Astrocyte (in vitro differentiated cells and primary cell): Measurements from ENCODE around the gene MICU2. TPM values are rescaled to one million over a fixed set of nuclear protein-coding genes. Genes with fewer than 3 reads are reported as not detected.
A peak's percentile ranks its signal among the peaks of the same experiment; 100 is the strongest.

Experiments used
- DNase-seq: peaks from one replicate; pipeline ENCODE4 v3.0.0-alpha.2; 2010; ENCODE audit warnings: low read depth
- FAIRE-seq: peaks from 2 replicates; lab custom pipeline; 2011; peaks lifted over from hg19 to GRCh38; lab: Jason Lieb, UNC
- H2AFZ ChIP-seq: 2 replicates; pipeline ENCODE4 v1.6.0; 2012; ENCODE audit warnings: low read depth, low read length, inconsistent platforms
- H3K27ac ChIP-seq: 2 replicates; pipeline ENCODE4 v1.5.1; 2011; ENCODE audit warnings: low read depth, low read length, inconsistent platforms
- H3K27me3 ChIP-seq: 2 replicates; pipeline ENCODE4 v1.6.0; 2011; ENCODE audit warnings: low read length, inconsistent platforms; ENCODE audit not compliant: insufficient read depth
- H3K36me3 ChIP-seq: 2 replicates; pipeline ENCODE4 v1.5.1; 2011; ENCODE audit warnings: low read length, inconsistent platforms; ENCODE audit not compliant: insufficient read depth
- H3K4me1 ChIP-seq: 2 replicates; pipeline ENCODE4 v1.5.1; 2011; ENCODE audit warnings: low read length, inconsistent platforms; ENCODE audit not compliant: insufficient read depth
- H3K4me2 ChIP-seq: 2 replicates; pipeline ENCODE4 v1.6.0; 2012; ENCODE audit warnings: low read length, inconsistent platforms
- H3K4me3 ChIP-seq: 2 replicates; pipeline ENCODE4 v1.5.1; 2011; ENCODE audit warnings: low read depth, mild to moderate bottlenecking, low read length, inconsistent platforms; ENCODE audit not compliant: insufficient read depth
- H3K79me2 ChIP-seq: 2 replicates; pipeline ENCODE4 v1.6.0; 2012; ENCODE audit warnings: mild to moderate bottlenecking, low read length, inconsistent platforms; ENCODE audit not compliant: insufficient read depth
- H3K9ac ChIP-seq: 2 replicates; pipeline ENCODE4 v1.6.0; 2012; ENCODE audit warnings: mild to moderate bottlenecking, low read length, inconsistent platforms
- H3K9me3 ChIP-seq: 2 replicates; pipeline ENCODE4 v1.5.1; 2012; ENCODE audit warnings: low read depth, mild to moderate bottlenecking, low read length, inconsistent platforms; ENCODE audit not compliant: insufficient read depth
- H4K20me1 ChIP-seq: 2 replicates; pipeline ENCODE4 v1.6.0; 2012; ENCODE audit warnings: low read length, inconsistent platforms; ENCODE audit not compliant: insufficient read depth
- H3K27ac Mint-ChIP-seq: one replicate; pipeline ENCODE4 v1.8.0; 2021; ENCODE audit warnings: mild to moderate bottlenecking, mixed read lengths; ENCODE audit not compliant: unreplicated experiment
- H3K27me3 Mint-ChIP-seq: one replicate; pipeline ENCODE4 v1.8.0; 2021; ENCODE audit warnings: low read depth, mixed read lengths; ENCODE audit not compliant: unreplicated experiment
- H3K36me3 Mint-ChIP-seq: one replicate; pipeline ENCODE4 v1.8.0; 2021; ENCODE audit warnings: low read depth, mixed read lengths; ENCODE audit not compliant: unreplicated experiment
- H3K4me1 Mint-ChIP-seq: one replicate; pipeline ENCODE4 v1.8.0; 2021; ENCODE audit warnings: low read depth, mixed read lengths; ENCODE audit not compliant: unreplicated experiment
- H3K4me3 Mint-ChIP-seq: one replicate; pipeline ENCODE4 v1.8.0; 2021; ENCODE audit warnings: mild to moderate bottlenecking, moderate library complexity, mixed read lengths; ENCODE audit not compliant: unreplicated experiment
- H3K9me3 Mint-ChIP-seq: one replicate; pipeline ENCODE4 v1.8.0; 2021; ENCODE audit warnings: mild to moderate bottlenecking, mixed read lengths; ENCODE audit not compliant: unreplicated experiment
- EZH2 ChIP-seq: IDR thresholded peaks from 2 replicates; pipeline ENCODE4 v1.6.1; 2012; ENCODE audit warnings: mild to moderate bottlenecking, low read length, inconsistent platforms; ENCODE audit not compliant: insufficient read depth
- total RNA-seq: library from RNA; stranded (reverse); gene quantifications from 2 replicates; pipeline ENCODE4 v1.2.1, GENCODE V29; 2021
- TF ChIP-seq, protein P1 (sequence below): IDR thresholded peaks from 2 replicates; pipeline ENCODE4 v1.5.1; 2011; ENCODE audit warnings: low read depth, mild to moderate bottlenecking, inconsistent platforms, low read length, moderate library complexity; ENCODE audit not compliant: insufficient read depth

The MICU2 gene
- total RNA-seq, 1 donor from 2014 or later, result 31.8 TPM

GRCh38 chr13:21465710-21466160, 138.2 kb downstream of the MICU2 start:
- Mint-ChIP-seq H3K4me3 (no peak overlapping the region), H3K27me3 (no peaks in the 10 kb centered on the region), H3K9me3 (peaks cover 5% of the 10 kb centered on the region), H3K36me3 (no peaks in the 10 kb centered on the region), H3K27ac (peak overlapping the region; percentile 6), H3K4me1 (no peaks in the 10 kb centered on the region)
- Histone ChIP-seq H3K36me3 (no peaks in the 10 kb centered on the region), H3K4me3 (no peak overlapping the region), H3K4me2 (no peak overlapping the region), H3K27ac (no peak overlapping the region), H3K9ac (no peak overlapping the region), H3K9me3 (no peaks in the 10 kb centered on the region), H3K27me3 (no peaks in the 10 kb centered on the region), H3K79me2 (no peaks in the 10 kb centered on the region), H2AFZ (no peak overlapping the region), H4K20me1 (no peaks in the 10 kb centered on the region), H3K4me1 (no peaks in the 10 kb centered on the region)
- DNase-seq, result no peak
- TF ChIP-seq EZH2, result no peak
- TF ChIP-seq, protein P1, sequence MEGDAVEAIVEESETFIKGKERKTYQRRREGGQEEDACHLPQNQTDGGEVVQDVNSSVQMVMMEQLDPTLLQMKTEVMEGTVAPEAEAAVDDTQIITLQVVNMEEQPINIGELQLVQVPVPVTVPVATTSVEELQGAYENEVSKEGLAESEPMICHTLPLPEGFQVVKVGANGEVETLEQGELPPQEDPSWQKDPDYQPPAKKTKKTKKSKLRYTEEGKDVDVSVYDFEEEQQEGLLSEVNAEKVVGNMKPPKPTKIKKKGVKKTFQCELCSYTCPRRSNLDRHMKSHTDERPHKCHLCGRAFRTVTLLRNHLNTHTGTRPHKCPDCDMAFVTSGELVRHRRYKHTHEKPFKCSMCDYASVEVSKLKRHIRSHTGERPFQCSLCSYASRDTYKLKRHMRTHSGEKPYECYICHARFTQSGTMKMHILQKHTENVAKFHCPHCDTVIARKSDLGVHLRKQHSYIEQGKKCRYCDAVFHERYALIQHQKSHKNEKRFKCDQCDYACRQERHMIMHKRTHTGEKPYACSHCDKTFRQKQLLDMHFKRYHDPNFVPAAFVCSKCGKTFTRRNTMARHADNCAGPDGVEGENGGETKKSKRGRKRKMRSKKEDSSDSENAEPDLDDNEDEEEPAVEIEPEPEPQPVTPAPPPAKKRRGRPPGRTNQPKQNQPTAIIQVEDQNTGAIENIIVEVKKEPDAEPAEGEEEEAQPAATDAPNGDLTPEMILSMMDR, result no peak
- FAIRE-seq, result no peak

DNA sequence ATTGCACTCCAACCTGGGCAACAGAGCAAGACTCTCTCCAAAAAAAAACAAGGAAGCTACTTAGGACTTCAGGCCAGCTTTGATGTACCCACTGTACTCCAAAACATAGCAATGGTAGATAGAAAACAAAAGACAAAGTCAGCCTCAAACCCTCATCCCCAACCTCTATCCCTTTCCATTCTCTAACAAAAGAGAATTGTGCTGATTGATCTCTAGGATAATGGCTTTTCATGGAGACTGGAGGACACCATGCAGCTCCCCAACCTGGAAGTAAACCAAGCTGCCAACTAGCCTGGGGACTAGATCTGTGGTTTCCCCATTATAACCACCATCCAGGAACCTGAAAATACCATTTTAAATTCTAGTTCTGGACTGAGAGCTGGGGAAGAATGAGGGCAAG, 140.5 kb downstream of the MICU2 start:
- Histone ChIP-seq H3K27ac (no peak overlapping the region), H2AFZ (no peak overlapping the region), H3K4me2 (no peak overlapping the region), H3K79me2 (peaks cover 6% of the 10 kb centered on the region), H3K9ac (no peak overlapping the region), H3K36me3 (no peaks in the 10 kb centered on the region), H3K9me3 (no peaks in the 10 kb centered on the region), H3K4me1 (no peaks in the 10 kb centered on the region), H3K27me3 (no peaks in the 10 kb centered on the region), H4K20me1 (no peaks in the 10 kb centered on the region), H3K4me3 (no peak overlapping the region)
- Mint-ChIP-seq H3K9me3 (no peaks in the 10 kb centered on the region), H3K4me1 (no peaks in the 10 kb centered on the region), H3K4me3 (no peak overlapping the region), H3K27me3 (peaks cover 3% of the 10 kb centered on the region), H3K27ac (no peak overlapping the region), H3K36me3 (no peaks in the 10 kb centered on the region)
- TF ChIP-seq, protein P1, result no peak
- no peak for TF ChIP-seq EZH2
- DNase-seq (no peak), FAIRE-seq (no peak)

GRCh38 chr13:21461131-21461530, 142.8 kb downstream of the MICU2 start:
- no peak overlapping the region for H2AFZ ChIP-seq
- no peaks in the 10 kb centered on the region for H3K27me3 ChIP-seq
- FAIRE-seq (no peak), DNase-seq (no peak)
- no peaks in the 10 kb centered on the region for H3K9me3 ChIP-seq
- no peak overlapping the region for H3K4me2 ChIP-seq
- H3K36me3 Mint-ChIP-seq, result no peaks in the 10 kb centered on the region
- no peak overlapping the region for H3K4me3 Mint-ChIP-seq
- H3K27ac ChIP-seq, result no peak overlapping the region
- TF ChIP-seq EZH2, result no peak
- TF ChIP-seq, protein P1, result no peak
- no peak overlapping the region for H3K27ac Mint-ChIP-seq
- H3K4me1 Mint-ChIP-seq, result peaks cover 9% of the 10 kb centered on the region
- no peaks in the 10 kb centered on the region for H3K9me3 Mint-ChIP-seq
- no peak overlapping the region for H3K9ac ChIP-seq
- peaks cover 14% of the 10 kb centered on the region for H4K20me1 ChIP-seq
- no peaks in the 10 kb centered on the region for H3K36me3 ChIP-seq
- H3K27me3 Mint-ChIP-seq, result peaks cover 3% of the 10 kb centered on the region
- H3K4me3 ChIP-seq, result no peak overlapping the region
- no peaks in the 10 kb centered on the region for H3K4me1 ChIP-seq
- peaks cover 28% of the 10 kb centered on the region for H3K79me2 ChIP-seq
